ENCODE measurements around the gene HS2ST1. TPM values are rescaled to one million over a fixed set of nuclear protein-coding genes. Genes with fewer than 3 reads are reported as not detected.

Gene HS2ST1
- total RNA-seq, 2 donors from 2014 or later: 29.0 to 31.5 TPM

- H3K4me1 Mint-ChIP-seq: peaks cover 20% of the 10 kb centered on the region
- no peaks in the 10 kb centered on the region for H3K36me3 ChIP-seq (ENCODE audit: control insufficient read depth, insufficient read depth, low read length)
- WGBS, 2 experiments (ENCODE audit: insufficient coverage in 1 of 2, insufficient read length in 1 of 2): 88% methylated on average over 2 of the region's 2 CpGs; no CpG with 5 or more reads in 1 of the 2 experiments
Observed at GRCh38 chr1:87120779-87121178, 206.3 kb downstream of the HS2ST1 start.

GRCh38 chr1:87121711-87122163 is 207.3 kb downstream of the HS2ST1 start:
- H3K27ac Mint-ChIP-seq: no peak overlapping the region
- H3K9me3 ChIP-seq (ENCODE audit: control insufficient read depth, low read length): no peaks in the 10 kb centered on the region
- no peak overlapping the region for H3K9ac ChIP-seq (ENCODE audit: extremely low read depth, low read length, poor library complexity, severe bottlenecking)
- H3K36me3 Mint-ChIP-seq (ENCODE audit: low read depth): no peaks in the 10 kb centered on the region
- peak; percentile 30 for DNase-seq
- H3K4me3 Mint-ChIP-seq: no peak overlapping the region
- no peak overlapping the region for H3K4me3 ChIP-seq (ENCODE audit: low read length)
- no peaks in the 10 kb centered on the region for H3K27me3 Mint-ChIP-seq (ENCODE audit: insufficient read depth)
- H3K4me1 Mint-ChIP-seq: peaks cover 14% of the 10 kb centered on the region
- H3K27me3 ChIP-seq (ENCODE audit: control insufficient read depth, insufficient read depth, low read length, poor library complexity, severe bottlenecking): no peaks in the 10 kb centered on the region
- TF ChIP-seq CTCF (conservative IDR thresholded peaks at IDR 0.05): no peak
- H3K36me3 ChIP-seq (ENCODE audit: control insufficient read depth, insufficient read depth, low read length): no peaks in the 10 kb centered on the region
- no peaks in the 10 kb centered on the region for H3K4me1 ChIP-seq (ENCODE audit: control insufficient read depth, insufficient read depth, low read length)
- no peak overlapping the region for H3K27ac ChIP-seq (ENCODE audit: low read depth, low read length)
- no peaks in the 10 kb centered on the region for H3K9me3 Mint-ChIP-seq
- 89 to 91% methylated on average over 5 to 7 of the region's 7 CpGs for WGBS, 2 experiments (ENCODE audit: insufficient coverage in 1 of 2, insufficient read length in 1 of 2)

More at GRCh38 chr1:87120779-87121178, 206.3 kb downstream of the HS2ST1 start:
- Mint-ChIP-seq H3K27me3 (ENCODE audit: insufficient read depth) (no peaks in the 10 kb centered on the region), H3K27ac (no peak overlapping the region), H3K9me3 (no peaks in the 10 kb centered on the region), H3K4me3 (no peak overlapping the region), H3K36me3 (ENCODE audit: low read depth) (no peaks in the 10 kb centered on the region)
- Histone ChIP-seq H3K27me3 (ENCODE audit: control insufficient read depth, insufficient read depth, low read length, poor library complexity, severe bottlenecking) (no peaks in the 10 kb centered on the region), H3K9ac (ENCODE audit: extremely low read depth, low read length, poor library complexity, severe bottlenecking) (no peak overlapping the region), H3K27ac (ENCODE audit: low read depth, low read length) (no peak overlapping the region), H3K4me3 (ENCODE audit: low read length) (no peak overlapping the region), H3K4me1 (ENCODE audit: control insufficient read depth, insufficient read depth, low read length) (no peaks in the 10 kb centered on the region), H3K9me3 (ENCODE audit: control insufficient read depth, low read length) (no peaks in the 10 kb centered on the region)
- peak; percentile 72 for TF ChIP-seq CTCF (conservative IDR thresholded peaks at IDR 0.05)
- DNase-seq: peak; percentile 74

- Histone ChIP-seq H3K27me3 (ENCODE audit: control insufficient read depth, insufficient read depth, low read length, poor library complexity, severe bottlenecking) (no peaks in the 10 kb centered on the region), H3K36me3 (ENCODE audit: control insufficient read depth, insufficient read depth, low read length) (no peaks in the 10 kb centered on the region), H3K27ac (ENCODE audit: low read depth, low read length) (no peak overlapping the region), H3K9me3 (ENCODE audit: control insufficient read depth, low read length) (no peaks in the 10 kb centered on the region), H3K4me3 (ENCODE audit: low read length) (no peak overlapping the region), H3K4me1 (ENCODE audit: control insufficient read depth, insufficient read depth, low read length) (no peaks in the 10 kb centered on the region), H3K9ac (ENCODE audit: extremely low read depth, low read length, poor library complexity, severe bottlenecking) (no peak overlapping the region)
- Mint-ChIP-seq H3K4me3 (no peak overlapping the region), H3K27ac (no peak overlapping the region), H3K27me3 (ENCODE audit: insufficient read depth) (peaks cover under 1% of the 10 kb centered on the region), H3K36me3 (ENCODE audit: low read depth) (no peaks in the 10 kb centered on the region), H3K9me3 (no peaks in the 10 kb centered on the region), H3K4me1 (peaks cover 9% of the 10 kb centered on the region)
- 93% methylated on average over 1 of the region's 1 CpG for WGBS, 2 experiments (ENCODE audit: insufficient coverage in 1 of 2, insufficient read length in 1 of 2)
- TF ChIP-seq CTCF (conservative IDR thresholded peaks at IDR 0.05): no peak
- DNase-seq: peak; percentile 14
Observed at GRCh38 chr1:87122243-87122642, 207.8 kb downstream of the HS2ST1 start.
